HepG2 (cell line): ENCODE measurements around the gene C1QTNF5. TPM values are rescaled to one million over a fixed set of nuclear protein-coding genes. Genes with fewer than 3 reads are reported as not detected.

Source experiments
- CHCHD3 ChIP-seq: sonication (generic); formaldehyde crosslinking; IDR thresholded peaks from 2 replicates; pipeline ENCODE4 v1.8.0; 2022; ENCODE audit warnings: mild to moderate bottlenecking, missing genetic modification reagents, moderate library complexity
- ETV5 ChIP-seq: IDR thresholded peaks from 2 replicates; pipeline ENCODE4 v1.6.1; 2018; ENCODE audit warnings: missing biosample characterization, missing genetic modification reagents, inconsistent platforms, borderline replicate concordance
- GATAD2A ChIP-seq: IDR thresholded peaks from 2 replicates; pipeline ENCODE4 v1.6.1; 2016
- KAT2B ChIP-seq: fragments of 150-350 bp; IDR thresholded peaks from 2 replicates; pipeline ENCODE4 v1.6.1; 2014; ENCODE audit warnings: low read depth, low read length, borderline replicate concordance
- KDM5A ChIP-seq: fragments of 200-600 bp; sonication (generic); IDR thresholded peaks from 2 replicates; pipeline ENCODE4 v1.7.0; 2018; ENCODE audit warnings: antibody characterized with exemption, mild to moderate bottlenecking, low read length, borderline replicate concordance
- KMT2A ChIP-seq: sonication (generic); formaldehyde crosslinking; IDR thresholded peaks from 2 replicates; pipeline ENCODE4 v1.4.0; 2020; ENCODE audit warnings: missing genetic modification reagents
- MXI1 ChIP-seq: IDR thresholded peaks from 3 replicates; pipeline ENCODE4 v1.6.1; 2012; ENCODE audit warnings: low read depth, low read length, inconsistent platforms, borderline replicate concordance
- MYC ChIP-seq: sonication (generic); formaldehyde crosslinking; IDR thresholded peaks from 2 replicates; pipeline ENCODE4 v1.9.0; 2021; ENCODE audit warnings: missing genetic modification reagents, borderline replicate concordance
- RBFOX2 ChIP-seq: fragments of 200-400 bp; formaldehyde crosslinking; IDR thresholded peaks from 2 replicates; pipeline ENCODE4 v1.6.1; 2017; ENCODE audit warnings: low read depth, mild to moderate bottlenecking, low read length
- SALL1 ChIP-seq: sonication (generic); formaldehyde crosslinking; IDR thresholded peaks from 2 replicates; pipeline ENCODE4 v1.8.0; 2022; ENCODE audit warnings: mild to moderate bottlenecking, missing genetic modification reagents
- TAF1 ChIP-seq: sonication (generic); formaldehyde crosslinking; IDR thresholded peaks from 2 replicates; pipeline ENCODE4 v1.4.0; 2020; ENCODE audit warnings: missing genetic modification reagents
- TEAD2 ChIP-seq: sonication (generic); formaldehyde crosslinking; IDR thresholded peaks from 2 replicates; pipeline ENCODE4 v1.9.0; 2021; ENCODE audit warnings: missing genetic modification reagents
- TP53 ChIP-seq: sonication (generic); formaldehyde crosslinking; conservative IDR thresholded peaks from 2 replicates; pipeline ENCODE4 v1.4.0; 2020; ENCODE audit warnings: missing genetic modification reagents
- U2AF2 ChIP-seq: fragments of 200-400 bp; formaldehyde crosslinking; IDR thresholded peaks from 2 replicates; pipeline ENCODE4 v1.6.1; 2017; ENCODE audit warnings: low read depth, mild to moderate bottlenecking, low read length
- ZBTB33 ChIP-seq: sonication (generic); formaldehyde crosslinking; IDR thresholded peaks from 2 replicates; pipeline ENCODE4 v1.4.0; 2020; ENCODE audit warnings: missing genetic modification reagents
- ZBTB38 ChIP-seq: sonication (generic); formaldehyde crosslinking; IDR thresholded peaks from 2 replicates; pipeline ENCODE4 v1.5.1; 2020; ENCODE audit warnings: mild to moderate bottlenecking, missing genetic modification reagents
- ZBTB7B ChIP-seq: sonication (generic); formaldehyde crosslinking; IDR thresholded peaks from 2 replicates; pipeline ENCODE4 v1.4.0; 2020; ENCODE audit warnings: missing genetic modification reagents
- ZBTB8A ChIP-seq: sonication (generic); formaldehyde crosslinking; IDR thresholded peaks from 2 replicates; pipeline ENCODE4 v1.4.0; 2020; ENCODE audit warnings: mild to moderate bottlenecking, low read depth, missing genetic modification reagents, borderline replicate concordance
- ZFP36L2 ChIP-seq: sonication (generic); formaldehyde crosslinking; IDR thresholded peaks from 2 replicates; pipeline ENCODE4 v1.4.0; 2020; ENCODE audit warnings: missing genetic modification reagents
- ZFP62 ChIP-seq: sonication (generic); formaldehyde crosslinking; IDR thresholded peaks from 2 replicates; pipeline ENCODE4 v1.4.0; 2020; ENCODE audit warnings: missing genetic modification reagents
- ZFY ChIP-seq: sonication (generic); formaldehyde crosslinking; IDR thresholded peaks from 2 replicates; pipeline ENCODE4 v1.4.0; 2020; ENCODE audit warnings: missing genetic modification reagents
- ZNF256 ChIP-seq: sonication (generic); formaldehyde crosslinking; conservative IDR thresholded peaks from 2 replicates; pipeline ENCODE4 v1.4.0; 2020; ENCODE audit warnings: missing genetic modification reagents
- ZNF550 ChIP-seq: sonication (generic); formaldehyde crosslinking; IDR thresholded peaks from 2 replicates; pipeline ENCODE4 v1.4.0; 2020; ENCODE audit warnings: mild to moderate bottlenecking, missing genetic modification reagents, borderline replicate concordance
- ZNF709 ChIP-seq: sonication (generic); formaldehyde crosslinking; IDR thresholded peaks from 2 replicates; pipeline ENCODE4 v1.5.0; 2020; ENCODE audit warnings: mild to moderate bottlenecking, missing genetic modification reagents
- ZNF792 ChIP-seq: IDR thresholded peaks from 2 replicates; pipeline ENCODE4 v1.6.1; 2016
- polyA plus RNA-seq, 8 experiments: library from polyadenylated mRNA; depleted of rRNA in 3 of 8; stranded (reverse) in 7 of 8; unstranded in 1 of 8; fragments of >200 nt; fragmentation: Illumina TruSeq in 4 of 8; extraction: Trizol in 4 of 8; gene quantifications; 2 replicates each; pipeline versions ENCODE4 v1.2.1 to v1.2.3, GENCODE V29; 2011 to 2016; ENCODE audit warnings: low read depth in 4 of 8, missing spikeins in 1 of 8, mixed read lengths in 1 of 8; ENCODE audit not compliant: insufficient read depth in 1 of 8
- total RNA-seq, 5 experiments: library from RNA; depleted of rRNA; stranded (reverse); fragments of >200 nt; fragmentation: Illumina TruSeq; extraction: Trizol; gene quantifications; 2 replicates each; pipeline ENCODE4 v1.2.3, GENCODE V29; 2016; ENCODE audit warnings: low read depth in 1 of 5
- TF ChIP-seq, protein P1 (sequence below): sonication (generic); formaldehyde crosslinking; IDR thresholded peaks from 2 replicates; pipeline ENCODE4 v1.8.0; 2022; ENCODE audit warnings: mild to moderate bottlenecking, missing genetic modification reagents
- TF ChIP-seq, protein P2 (sequence below): IDR thresholded peaks from 2 replicates; pipeline ENCODE4 v1.6.1; 2018; ENCODE audit warnings: missing genetic modification reagents, mild to moderate bottlenecking, missing compliant biosample characterization

The C1QTNF5 gene
- total and polyA plus RNA-seq, 2 of the 13 experiments (the other 11 are each of a cell fraction or from before 2014, with no cell fraction given) = 0.86 to 1.2 TPM

GRCh38 chr11:119376197-119376847 lies 35.6 kb upstream of the C1QTNF5 start (continued):
- TF ChIP-seq, protein P1, sequence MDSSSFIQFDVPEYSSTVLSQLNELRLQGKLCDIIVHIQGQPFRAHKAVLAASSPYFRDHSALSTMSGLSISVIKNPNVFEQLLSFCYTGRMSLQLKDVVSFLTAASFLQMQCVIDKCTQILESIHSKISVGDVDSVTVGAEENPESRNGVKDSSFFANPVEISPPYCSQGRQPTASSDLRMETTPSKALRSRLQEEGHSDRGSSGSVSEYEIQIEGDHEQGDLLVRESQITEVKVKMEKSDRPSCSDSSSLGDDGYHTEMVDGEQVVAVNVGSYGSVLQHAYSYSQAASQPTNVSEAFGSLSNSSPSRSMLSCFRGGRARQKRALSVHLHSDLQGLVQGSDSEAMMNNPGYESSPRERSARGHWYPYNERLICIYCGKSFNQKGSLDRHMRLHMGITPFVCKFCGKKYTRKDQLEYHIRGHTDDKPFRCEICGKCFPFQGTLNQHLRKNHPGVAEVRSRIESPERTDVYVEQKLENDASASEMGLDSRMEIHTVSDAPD (CRISPR knock-in tag) = no peak
- peak; percentile 88 for TF ChIP-seq ZBTB38 (CRISPR knock-in tag)
- peak; percentile 76 for TF ChIP-seq ZBTB7B (CRISPR knock-in tag)
- TF ChIP-seq ZFY (CRISPR knock-in tag) = peak; percentile 55
- TF ChIP-seq TAF1 = peak; percentile 36; the same call in 1 of the 2 replicates
- no peak for TF ChIP-seq CHCHD3 (CRISPR knock-in tag)
- TF ChIP-seq ZBTB8A (CRISPR knock-in tag) = no peak
- no peak for TF ChIP-seq ZNF256
- peak; percentile 71 for TF ChIP-seq SALL1 (CRISPR knock-in tag)
- no peak for TF ChIP-seq TEAD2
- TF ChIP-seq TP53 = peak; percentile 99
- no peak for TF ChIP-seq ZNF709
- no peak for TF ChIP-seq ZNF550 (CRISPR knock-in tag)
- TF ChIP-seq, protein P2, sequence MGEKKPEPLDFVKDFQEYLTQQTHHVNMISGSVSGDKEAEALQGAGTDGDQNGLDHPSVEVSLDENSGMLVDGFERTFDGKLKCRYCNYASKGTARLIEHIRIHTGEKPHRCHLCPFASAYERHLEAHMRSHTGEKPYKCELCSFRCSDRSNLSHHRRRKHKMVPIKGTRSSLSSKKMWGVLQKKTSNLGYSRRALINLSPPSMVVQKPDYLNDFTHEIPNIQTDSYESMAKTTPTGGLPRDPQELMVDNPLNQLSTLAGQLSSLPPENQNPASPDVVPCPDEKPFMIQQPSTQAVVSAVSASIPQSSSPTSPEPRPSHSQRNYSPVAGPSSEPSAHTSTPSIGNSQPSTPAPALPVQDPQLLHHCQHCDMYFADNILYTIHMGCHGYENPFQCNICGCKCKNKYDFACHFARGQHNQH (CRISPR knock-in tag) = 0 out of 2 replicates have a peak, but pooled peaks have one; percentile 37
- TF ChIP-seq MYC (CRISPR knock-in tag) = peak; percentile 55; the same call in 1 of the 2 replicates
- no peak for TF ChIP-seq ETV5 (CRISPR knock-in tag)
- 0 out of 2 replicates have a peak, but pooled peaks have one; percentile 22 for TF ChIP-seq KMT2A (CRISPR knock-in tag)
- TF ChIP-seq GATAD2A = peak; percentile 82
- peak; percentile 96 for TF ChIP-seq U2AF2
- TF ChIP-seq MXI1 = peak; percentile 88; the same call in 2 of the 3 replicates
- no peak for TF ChIP-seq ZFP62 (CRISPR knock-in tag)
- peak; percentile 98 for TF ChIP-seq ZBTB33 (CRISPR knock-in tag)
- no peak for TF ChIP-seq ZFP36L2 (CRISPR knock-in tag)
- TF ChIP-seq KAT2B = no peak
- peak; percentile 74; the same call in 1 of the 2 replicates for TF ChIP-seq ZNF792
- TF ChIP-seq RBFOX2 = peak; percentile 48; the same call in 1 of the 2 replicates
- no peak for TF ChIP-seq KDM5A
